Keratinocyte (primary cell): ENCODE results near the gene ARFRP1.

Experiments
- EZH2 ChIP-seq: IDR thresholded peaks from one replicate; pipeline ENCODE4 v1.6.1; 2012; ENCODE audit warnings: inconsistent platforms, mild to moderate bottlenecking, low read length, moderate library complexity
- TF ChIP-seq, protein P1 (sequence below), 3 experiments: IDR thresholded peaks in 1 of 3; conservative IDR thresholded peaks in 1 of 3; optimal IDR thresholded peaks in 1 of 3; 2 replicates in 2 of 3; 3 replicates in 1 of 3; pipeline versions ENCODE3 to v1.5.1; 2011; ENCODE audit warnings: low read length in 3 of 3, mild to moderate bottlenecking in 3 of 3, moderate library complexity in 2 of 3, control low read depth in 1 of 3, inconsistent platforms in 1 of 3; ENCODE audit not compliant: insufficient read depth in 2 of 3; ENCODE audit errors: extremely low read depth in 1 of 3

DNA sequence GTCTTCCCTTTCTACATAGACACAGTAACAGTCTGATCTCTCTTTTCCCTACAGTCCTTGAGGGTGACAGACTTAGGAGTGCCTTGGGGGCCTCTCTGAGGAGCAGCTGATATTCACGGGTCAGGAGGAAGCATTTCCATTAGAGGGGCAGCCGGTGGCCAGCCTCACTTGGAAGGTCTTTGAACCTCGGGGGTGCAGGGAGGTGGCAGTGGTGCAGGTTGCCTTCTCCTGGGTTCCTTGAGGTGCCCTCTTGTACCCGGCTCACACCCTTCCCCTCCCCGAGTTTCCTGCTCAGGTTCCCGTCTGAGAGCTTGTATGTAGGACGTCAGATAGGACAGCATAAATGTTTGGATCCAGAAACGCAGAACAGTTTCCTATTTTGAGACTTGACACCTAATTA, 47.2 kb downstream of the ARFRP1 start:
- TF ChIP-seq, protein P1, sequence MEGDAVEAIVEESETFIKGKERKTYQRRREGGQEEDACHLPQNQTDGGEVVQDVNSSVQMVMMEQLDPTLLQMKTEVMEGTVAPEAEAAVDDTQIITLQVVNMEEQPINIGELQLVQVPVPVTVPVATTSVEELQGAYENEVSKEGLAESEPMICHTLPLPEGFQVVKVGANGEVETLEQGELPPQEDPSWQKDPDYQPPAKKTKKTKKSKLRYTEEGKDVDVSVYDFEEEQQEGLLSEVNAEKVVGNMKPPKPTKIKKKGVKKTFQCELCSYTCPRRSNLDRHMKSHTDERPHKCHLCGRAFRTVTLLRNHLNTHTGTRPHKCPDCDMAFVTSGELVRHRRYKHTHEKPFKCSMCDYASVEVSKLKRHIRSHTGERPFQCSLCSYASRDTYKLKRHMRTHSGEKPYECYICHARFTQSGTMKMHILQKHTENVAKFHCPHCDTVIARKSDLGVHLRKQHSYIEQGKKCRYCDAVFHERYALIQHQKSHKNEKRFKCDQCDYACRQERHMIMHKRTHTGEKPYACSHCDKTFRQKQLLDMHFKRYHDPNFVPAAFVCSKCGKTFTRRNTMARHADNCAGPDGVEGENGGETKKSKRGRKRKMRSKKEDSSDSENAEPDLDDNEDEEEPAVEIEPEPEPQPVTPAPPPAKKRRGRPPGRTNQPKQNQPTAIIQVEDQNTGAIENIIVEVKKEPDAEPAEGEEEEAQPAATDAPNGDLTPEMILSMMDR (optimal IDR thresholded peaks at IDR 0.05 in 1 of 3, IDR thresholded peaks at IDR 0.05 in 1 of 3, conservative IDR thresholded peaks at IDR 0.05 in 1 of 3; ENCODE audit: extremely low read depth in 1 of 3, insufficient read depth in 2 of 3, low read length in 3 of 3), result no peak
- no peak for TF ChIP-seq EZH2
